Fibroblast of lung (primary cell): Measurements from ENCODE around the gene NCSTN. TPM values are rescaled to one million over a fixed set of nuclear protein-coding genes. Genes with fewer than 3 reads are reported as not detected.

Experiments
- DNase-seq, 2 donors: peaks; one replicate each; pipeline versions ENCODE4 v3.0.0 to v3.0.0-alpha.2; 2010; ENCODE audit warnings: low read depth in 2 of 2
- H2AFZ ChIP-seq: 2 replicates; pipeline ENCODE4 v1.5.1; 2012; ENCODE audit warnings: low read length, control low read depth, inconsistent platforms
- H3K27ac ChIP-seq: 2 replicates; pipeline ENCODE4 v1.5.1; 2011; ENCODE audit warnings: low read length, control low read depth; ENCODE audit not compliant: insufficient read depth
- H3K27me3 ChIP-seq: 2 replicates; pipeline ENCODE4 v1.5.1; 2011; ENCODE audit warnings: mild to moderate bottlenecking, low read length; ENCODE audit not compliant: control insufficient read depth, insufficient read depth
- H3K36me3 ChIP-seq: 2 replicates; pipeline ENCODE4 v1.5.1; 2011; ENCODE audit warnings: low read length; ENCODE audit not compliant: control insufficient read depth, insufficient read depth
- H3K4me1 ChIP-seq: 2 replicates; pipeline ENCODE4 v1.5.1; 2011; ENCODE audit warnings: low read length; ENCODE audit not compliant: control insufficient read depth, insufficient read depth; ENCODE audit errors: extremely low read depth
- H3K4me2 ChIP-seq: 2 replicates; pipeline ENCODE4 v1.5.1; 2011; ENCODE audit warnings: low read length, control low read depth; ENCODE audit not compliant: insufficient read depth; ENCODE audit errors: extremely low read depth
- H3K4me3 ChIP-seq, 4 experiments: fragments of 200-600 bp in 1 of 4; sonication (generic) in 1 of 4; replicated peaks in 1 of 4; 2 replicates each; pipeline ENCODE4 v1.5.1; 2011 to 2016; ENCODE audit warnings: low read length in 4 of 4, low read depth in 3 of 4, mild to moderate bottlenecking in 3 of 4, control low read depth in 2 of 4, inconsistent platforms in 1 of 4, mixed read lengths in 1 of 4; ENCODE audit not compliant: insufficient read depth in 1 of 4; ENCODE audit errors: control extremely low read depth in 1 of 4
- H3K79me2 ChIP-seq: 2 replicates; pipeline ENCODE4 v1.5.1; 2012; ENCODE audit warnings: mild to moderate bottlenecking, low read length, inconsistent platforms; ENCODE audit not compliant: control insufficient read depth, insufficient read depth
- H3K9ac ChIP-seq: 2 replicates; pipeline ENCODE4 v1.5.1; 2011; ENCODE audit warnings: mild to moderate bottlenecking, low read length, control low read depth; ENCODE audit not compliant: insufficient read depth
- H3K9me3 ChIP-seq: 2 replicates; pipeline ENCODE4 v1.5.1; 2012; ENCODE audit warnings: low read depth, low read length; ENCODE audit not compliant: control insufficient read depth, insufficient read depth
- H4K20me1 ChIP-seq: 2 replicates; pipeline ENCODE4 v1.5.1; 2011; ENCODE audit warnings: low read length; ENCODE audit not compliant: control insufficient read depth, insufficient read depth; ENCODE audit errors: extremely low read depth
- EZH2 ChIP-seq: IDR thresholded peaks from 2 replicates; pipeline ENCODE4 v1.5.1; 2012; ENCODE audit warnings: low read length, control low read depth, mild to moderate bottlenecking; ENCODE audit errors: missing control alignments
- polyA plus RNA-seq, 2 donors: library from polyadenylated mRNA; depleted of rRNA in 1 of 2; stranded (reverse) in 1 of 2; unstranded in 1 of 2; fragments of >200 nt; gene quantifications; 2 replicates each; pipeline ENCODE4 v1.2.1, GENCODE V29; 2011 to 2012; ENCODE audit warnings: missing spikeins in 1 of 2
- total RNA-seq: library from RNA; depleted of rRNA; stranded (reverse); fragments of >200 nt; gene quantifications from 2 replicates; pipeline ENCODE4 v1.2.1, GENCODE V29; 2014
- TF ChIP-seq, protein P1 (sequence below), 2 donors: IDR thresholded peaks in 1 of 2; conservative IDR thresholded peaks in 1 of 2; 1 replicate in 1 of 2; 2 replicates in 1 of 2; pipeline ENCODE4 v1.5.1; 2011 to 2012; ENCODE audit warnings: low read length in 2 of 2, control low read depth in 1 of 2, inconsistent platforms in 1 of 2, low read depth in 1 of 2, mild to moderate bottlenecking in 1 of 2

NCSTN gene
- total and polyA plus RNA-seq, 2 donors (not counting 1 experiment from before 2014, with no cell fraction given), result 97.1 to 188 TPM

DNA sequence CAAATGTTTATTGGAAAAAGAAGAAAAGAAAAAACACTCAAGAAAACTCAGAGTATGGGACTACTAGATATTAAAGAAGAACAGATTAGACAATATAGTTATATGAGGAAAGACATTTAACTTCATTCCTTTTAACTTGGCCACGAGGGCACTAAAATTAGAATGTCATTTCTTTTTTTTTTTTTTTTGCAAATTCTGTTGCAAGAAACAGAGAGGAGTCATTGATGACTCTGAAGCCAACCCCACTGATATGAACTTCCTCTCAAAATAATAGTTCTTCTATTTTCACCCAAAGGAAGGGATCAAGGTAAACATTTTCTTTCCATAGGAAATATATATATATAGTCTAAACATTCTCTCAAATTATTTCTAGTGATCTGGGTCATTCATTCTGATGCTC, 33.6 kb upstream of the NCSTN start:
- TF ChIP-seq EZH2, result no peak
- TF ChIP-seq, protein P1, sequence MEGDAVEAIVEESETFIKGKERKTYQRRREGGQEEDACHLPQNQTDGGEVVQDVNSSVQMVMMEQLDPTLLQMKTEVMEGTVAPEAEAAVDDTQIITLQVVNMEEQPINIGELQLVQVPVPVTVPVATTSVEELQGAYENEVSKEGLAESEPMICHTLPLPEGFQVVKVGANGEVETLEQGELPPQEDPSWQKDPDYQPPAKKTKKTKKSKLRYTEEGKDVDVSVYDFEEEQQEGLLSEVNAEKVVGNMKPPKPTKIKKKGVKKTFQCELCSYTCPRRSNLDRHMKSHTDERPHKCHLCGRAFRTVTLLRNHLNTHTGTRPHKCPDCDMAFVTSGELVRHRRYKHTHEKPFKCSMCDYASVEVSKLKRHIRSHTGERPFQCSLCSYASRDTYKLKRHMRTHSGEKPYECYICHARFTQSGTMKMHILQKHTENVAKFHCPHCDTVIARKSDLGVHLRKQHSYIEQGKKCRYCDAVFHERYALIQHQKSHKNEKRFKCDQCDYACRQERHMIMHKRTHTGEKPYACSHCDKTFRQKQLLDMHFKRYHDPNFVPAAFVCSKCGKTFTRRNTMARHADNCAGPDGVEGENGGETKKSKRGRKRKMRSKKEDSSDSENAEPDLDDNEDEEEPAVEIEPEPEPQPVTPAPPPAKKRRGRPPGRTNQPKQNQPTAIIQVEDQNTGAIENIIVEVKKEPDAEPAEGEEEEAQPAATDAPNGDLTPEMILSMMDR (conservative IDR thresholded peaks at IDR 0.05 in 1 of 2, IDR thresholded peaks at IDR 0.05 in 1 of 2; ENCODE audit: low read depth in 1 of 2, low read length in 2 of 2), result no peak
- Histone ChIP-seq H3K36me3 (peaks cover 28% of the 10 kb centered on the region), H3K4me2 (no peak overlapping the region), H3K4me3 (no peak overlapping the region), H3K4me1 (no peaks in the 10 kb centered on the region), H2AFZ (no peak overlapping the region), H3K79me2 (no peaks in the 10 kb centered on the region), H3K9ac (no peak overlapping the region), H3K27me3 (no peaks in the 10 kb centered on the region), H3K27ac (no peak overlapping the region), H4K20me1 (no peaks in the 10 kb centered on the region), H3K9me3 (no peaks in the 10 kb centered on the region)
- no peak for DNase-seq

DNA sequence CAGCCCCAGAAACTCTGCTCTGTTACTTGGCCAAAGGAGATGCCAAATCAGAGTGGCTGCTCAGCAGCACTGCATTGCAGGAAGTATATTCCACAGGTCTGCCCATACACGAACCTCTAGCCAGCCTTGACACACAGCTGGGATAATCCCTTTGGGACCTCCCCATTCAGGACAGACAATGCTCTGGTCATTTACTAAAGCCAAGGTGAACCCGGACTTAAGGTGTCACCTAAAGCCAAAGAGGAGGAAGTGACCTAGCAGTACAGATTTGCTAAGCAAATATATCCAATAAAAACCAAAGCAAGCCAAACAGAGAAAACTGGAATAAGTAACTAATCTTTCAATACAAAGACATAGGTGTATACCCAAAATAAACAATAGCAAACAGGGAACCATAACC, 27.8 kb upstream of the NCSTN start:
- H3K9ac ChIP-seq, result no peak overlapping the region
- no peak overlapping the region for H3K4me2 ChIP-seq
- H3K4me3 ChIP-seq, result no peak overlapping the region
- H3K27me3 ChIP-seq, result no peaks in the 10 kb centered on the region
- TF ChIP-seq, protein P1 (conservative IDR thresholded peaks at IDR 0.05 in 1 of 2, IDR thresholded peaks at IDR 0.05 in 1 of 2; ENCODE audit: low read depth in 1 of 2, low read length in 2 of 2), result no peak
- no peak for TF ChIP-seq EZH2
- H3K27ac ChIP-seq, result no peak overlapping the region
- H3K9me3 ChIP-seq, result no peaks in the 10 kb centered on the region
- H2AFZ ChIP-seq, result no peak overlapping the region
- H4K20me1 ChIP-seq, result peaks cover 5% of the 10 kb centered on the region
- DNase-seq, result no peak
- H3K79me2 ChIP-seq, result peaks cover 27% of the 10 kb centered on the region
- no peaks in the 10 kb centered on the region for H3K4me1 ChIP-seq
- peaks cover 17% of the 10 kb centered on the region for H3K36me3 ChIP-seq

DNA sequence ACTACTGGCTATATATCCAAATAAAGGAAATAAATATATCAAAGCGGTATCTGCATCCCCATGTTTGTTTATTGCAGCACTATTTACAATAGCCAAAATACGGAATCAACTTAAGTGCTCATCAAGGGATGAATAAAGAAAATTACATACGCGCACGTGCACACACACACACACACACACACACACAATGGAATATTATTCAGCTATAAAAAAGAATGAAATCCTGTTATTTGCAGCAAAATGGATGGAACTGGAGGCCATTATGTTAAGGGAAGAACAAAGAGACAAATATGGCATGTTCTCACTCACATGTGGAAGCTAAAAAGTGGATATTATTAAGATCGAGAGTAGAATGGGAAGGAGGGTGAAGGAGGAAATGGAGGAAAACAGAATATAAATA, 20.4 kb upstream of the NCSTN start:
- H3K27me3 ChIP-seq, result no peaks in the 10 kb centered on the region
- H3K4me3 ChIP-seq, result no peak overlapping the region
- H3K36me3 ChIP-seq, result peaks cover 15% of the 10 kb centered on the region
- no peak for TF ChIP-seq EZH2
- TF ChIP-seq, protein P1 (conservative IDR thresholded peaks at IDR 0.05 in 1 of 2, IDR thresholded peaks at IDR 0.05 in 1 of 2; ENCODE audit: low read depth in 1 of 2, low read length in 2 of 2), result no peak
- peaks cover 5% of the 10 kb centered on the region for H4K20me1 ChIP-seq
- no peaks in the 10 kb centered on the region for H3K4me1 ChIP-seq
- DNase-seq, result no peak
- H3K27ac ChIP-seq, result no peak overlapping the region
- no peak overlapping the region for H2AFZ ChIP-seq
- peaks cover 39% of the 10 kb centered on the region for H3K79me2 ChIP-seq
- no peak overlapping the region for H3K9ac ChIP-seq
- no peak overlapping the region for H3K4me2 ChIP-seq
- H3K9me3 ChIP-seq, result no peaks in the 10 kb centered on the region
